22Rv1 (cell line): Measurements from ENCODE around the gene TEX54.

Experiments
- ZFX ChIP-seq: fragments of 450-650 bp; IDR thresholded peaks from 2 replicates; pipeline ENCODE4 v1.6.1; 2017; ENCODE audit warnings: antibody characterized with exemption, borderline replicate concordance
- TF ChIP-seq, protein P1 (sequence below): fragments of 450-650 bp; IDR thresholded peaks from 2 replicates; pipeline ENCODE4 v1.5.1; 2017; ENCODE audit warnings: mild to moderate bottlenecking

DNA sequence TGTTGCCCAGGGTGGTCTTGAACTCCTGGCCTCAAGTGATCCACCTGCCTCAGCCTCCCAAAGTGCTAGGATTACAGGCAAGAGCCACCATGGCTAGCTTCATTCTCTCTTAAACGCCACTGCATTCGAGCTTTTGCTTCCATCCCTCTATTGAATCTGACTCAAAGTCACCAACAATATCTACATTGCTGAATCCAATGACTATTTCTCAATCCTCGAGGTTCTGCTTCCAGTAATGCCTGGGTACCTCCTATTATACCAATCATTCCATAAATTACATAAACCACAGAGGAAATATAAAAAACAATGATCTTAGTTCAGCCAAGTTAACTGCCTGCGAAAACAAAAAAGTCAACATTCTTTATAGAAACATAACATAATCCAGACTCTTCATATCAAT, 15.5 kb downstream of the TEX54 start:
- TF ChIP-seq, protein P1, sequence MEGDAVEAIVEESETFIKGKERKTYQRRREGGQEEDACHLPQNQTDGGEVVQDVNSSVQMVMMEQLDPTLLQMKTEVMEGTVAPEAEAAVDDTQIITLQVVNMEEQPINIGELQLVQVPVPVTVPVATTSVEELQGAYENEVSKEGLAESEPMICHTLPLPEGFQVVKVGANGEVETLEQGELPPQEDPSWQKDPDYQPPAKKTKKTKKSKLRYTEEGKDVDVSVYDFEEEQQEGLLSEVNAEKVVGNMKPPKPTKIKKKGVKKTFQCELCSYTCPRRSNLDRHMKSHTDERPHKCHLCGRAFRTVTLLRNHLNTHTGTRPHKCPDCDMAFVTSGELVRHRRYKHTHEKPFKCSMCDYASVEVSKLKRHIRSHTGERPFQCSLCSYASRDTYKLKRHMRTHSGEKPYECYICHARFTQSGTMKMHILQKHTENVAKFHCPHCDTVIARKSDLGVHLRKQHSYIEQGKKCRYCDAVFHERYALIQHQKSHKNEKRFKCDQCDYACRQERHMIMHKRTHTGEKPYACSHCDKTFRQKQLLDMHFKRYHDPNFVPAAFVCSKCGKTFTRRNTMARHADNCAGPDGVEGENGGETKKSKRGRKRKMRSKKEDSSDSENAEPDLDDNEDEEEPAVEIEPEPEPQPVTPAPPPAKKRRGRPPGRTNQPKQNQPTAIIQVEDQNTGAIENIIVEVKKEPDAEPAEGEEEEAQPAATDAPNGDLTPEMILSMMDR, result no peak
- TF ChIP-seq ZFX, result no peak
